Measurements from ENCODE around the gene SHD. TPM values are rescaled to one million over a fixed set of nuclear protein-coding genes. Genes with fewer than 3 reads are reported as not detected.

SHD gene
- total and polyA plus RNA-seq, 3 donors from 2014 or later = 0.16 to 1.8 (median 0.79) TPM

- TF ChIP-seq CTCF (IDR thresholded peaks at IDR 0.05) (no peak), POLR2A (IDR thresholded peaks at IDR 0.05) (no peak)
- Histone ChIP-seq H3K4me1 (peaks cover 4% of the 10 kb centered on the region), H3K27ac (no peak overlapping the region), H3K4me3 (no peak overlapping the region), H3K27me3 (no peaks in the 10 kb centered on the region), H3K36me3 (ENCODE audit: low read depth, missing control alignments) (no peaks in the 10 kb centered on the region), H3K9me3 (no peaks in the 10 kb centered on the region)
- 80 to 92% methylated on average over 15 to 22 of the region's 22 CpGs for WGBS, 2 donors
- peak; percentile 57 for DNase-seq
- intact Hi-C loops (cut with DNase I; ENCODE audit: low total_unique reads) = no loop called here
These were observed 31.4 kb downstream of the SHD start for GRCh38 chr19:4310247-4311121.

GRCh38 chr19:4313847-4314490 lies 34.9 kb downstream of the SHD start:
- no peaks in the 10 kb centered on the region for H3K27me3 ChIP-seq
- H3K36me3 ChIP-seq (ENCODE audit: low read depth, missing control alignments) = no peaks in the 10 kb centered on the region
- H3K4me3 ChIP-seq = no peak overlapping the region
- peak; percentile 36 for DNase-seq
- TF ChIP-seq CTCF (IDR thresholded peaks at IDR 0.05) (no peak), POLR2A (IDR thresholded peaks at IDR 0.05) (no peak)
- H3K9me3 ChIP-seq = no peaks in the 10 kb centered on the region
- H3K27ac ChIP-seq = no peak overlapping the region
- intact Hi-C loops (cut with DNase I; ENCODE audit: low total_unique reads) = no loop called here
- 43 to 61% methylated on average over 12 of the region's 12 CpGs for WGBS, 2 donors
- peaks cover 4% of the 10 kb centered on the region for H3K4me1 ChIP-seq

- no peak overlapping the region for H3K4me3 ChIP-seq
- DNase-seq = no peak
- no peak for TF ChIP-seq CTCF (IDR thresholded peaks at IDR 0.05)
- TF ChIP-seq POLR2A (IDR thresholded peaks at IDR 0.05) = no peak
- intact Hi-C loops (cut with DNase I; ENCODE audit: low total_unique reads) = no loop called here
- 89 to 92% methylated on average over 9 of the region's 9 CpGs for WGBS, 2 donors
- no peaks in the 10 kb centered on the region for H3K27me3 ChIP-seq
- no peaks in the 10 kb centered on the region for H3K9me3 ChIP-seq
- H3K4me1 ChIP-seq = peaks cover 4% of the 10 kb centered on the region
- no peak overlapping the region for H3K27ac ChIP-seq
- H3K36me3 ChIP-seq (ENCODE audit: low read depth, missing control alignments) = no peaks in the 10 kb centered on the region
These were observed 37.9 kb downstream of the SHD start for GRCh38 chr19:4316956-4317355.

- intact Hi-C loops (cut with DNase I; ENCODE audit: low total_unique reads) = no loop called here
- WGBS, 2 donors = 94 to 95% methylated on average over 7 of the region's 7 CpGs
- Histone ChIP-seq H3K36me3 (ENCODE audit: low read depth, missing control alignments) (no peaks in the 10 kb centered on the region), H3K4me3 (no peak overlapping the region), H3K27me3 (no peaks in the 10 kb centered on the region), H3K9me3 (no peaks in the 10 kb centered on the region), H3K4me1 (peaks cover 4% of the 10 kb centered on the region), H3K27ac (no peak overlapping the region)
- TF ChIP-seq POLR2A (IDR thresholded peaks at IDR 0.05) (no peak), CTCF (IDR thresholded peaks at IDR 0.05) (no peak)
- no peak for DNase-seq
These were observed 39.4 kb downstream of the SHD start for GRCh38 chr19:4318460-4318859.

Measured in testis (tissue), 3 donors.